ENCODE measurements around the gene AK9. TPM values are rescaled to one million over a fixed set of nuclear protein-coding genes. Genes with fewer than 3 reads are reported as not detected.
"Not testable (repeated sequence)": the region's sequence is repeated elsewhere in the genome, so short reads cannot be mapped to it uniquely, and the experiment has no call there.

AK9 gene
- total RNA-seq, 2 experiments from 2014 or later = 2.9 to 3.1 TPM

DNA sequence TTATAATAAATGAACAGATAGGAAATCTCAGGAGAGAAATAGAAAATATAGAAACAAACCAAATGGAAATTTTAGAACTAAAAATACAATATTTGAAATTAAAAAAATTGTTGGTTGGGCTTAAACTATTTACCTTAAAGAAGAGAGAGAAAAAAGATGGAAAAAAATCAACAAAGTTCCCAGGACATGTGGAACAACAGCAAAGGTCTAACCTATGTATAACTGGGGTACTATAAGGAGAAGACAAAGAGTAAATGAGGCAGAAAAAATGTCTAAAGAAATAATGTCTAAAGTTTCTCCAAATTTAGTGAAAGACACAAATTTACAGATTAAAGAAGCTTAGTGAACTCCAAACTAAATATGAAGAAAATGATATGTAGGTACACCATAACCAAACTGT, 166.9 kb downstream of the AK9 start:
- Mint-ChIP-seq H3K27ac (no peak overlapping the region), H3K4me1 (ENCODE audit: low read depth) (peaks cover 13% of the 10 kb centered on the region), H3K9me3 (ENCODE audit: insufficient read depth) (peaks cover 12% of the 10 kb centered on the region), H3K4me3 (no peak overlapping the region), H3K27me3 (ENCODE audit: low read depth) (no peaks in the 10 kb centered on the region), H3K36me3 (ENCODE audit: low read depth) (peaks cover 3% of the 10 kb centered on the region)
- no peak for ATAC-seq
- ChIA-PET POLR2A (no interaction called here), CTCF (interaction anchor here (6.5 kb wide), 1 partner anchor 515 kb away, joined by 53 read pairs; no protein-coding TSS in a partner anchor)
- DNase-seq = no peak

DNA sequence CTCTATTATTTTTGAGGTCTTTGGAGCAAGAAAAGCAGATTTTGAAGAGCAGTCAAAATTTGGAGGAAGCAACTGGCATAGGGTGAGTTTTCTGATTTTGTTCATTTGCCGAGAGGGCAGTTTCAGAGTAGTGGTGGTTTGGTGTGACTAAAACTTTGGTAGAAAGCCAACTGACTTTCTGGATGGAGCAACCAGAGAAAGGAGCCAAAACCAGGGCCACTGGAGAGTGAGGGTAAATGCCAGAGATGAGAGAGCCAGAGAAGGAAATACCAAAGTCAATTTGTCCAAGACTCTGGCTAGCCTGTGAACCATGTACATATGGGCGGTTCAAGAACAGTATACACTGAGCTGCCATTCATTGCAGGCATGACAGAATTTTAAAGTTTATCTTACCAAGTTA, 167.5 kb downstream of the AK9 start:
- CTCF ChIA-PET = interaction anchor here (6.5 kb wide), 1 partner anchor 516 kb away, joined by 53 read pairs; no protein-coding TSS in a partner anchor
- Mint-ChIP-seq H3K4me1 (ENCODE audit: low read depth) (peaks cover 13% of the 10 kb centered on the region), H3K9me3 (ENCODE audit: insufficient read depth) (peaks cover 12% of the 10 kb centered on the region)

DNA sequence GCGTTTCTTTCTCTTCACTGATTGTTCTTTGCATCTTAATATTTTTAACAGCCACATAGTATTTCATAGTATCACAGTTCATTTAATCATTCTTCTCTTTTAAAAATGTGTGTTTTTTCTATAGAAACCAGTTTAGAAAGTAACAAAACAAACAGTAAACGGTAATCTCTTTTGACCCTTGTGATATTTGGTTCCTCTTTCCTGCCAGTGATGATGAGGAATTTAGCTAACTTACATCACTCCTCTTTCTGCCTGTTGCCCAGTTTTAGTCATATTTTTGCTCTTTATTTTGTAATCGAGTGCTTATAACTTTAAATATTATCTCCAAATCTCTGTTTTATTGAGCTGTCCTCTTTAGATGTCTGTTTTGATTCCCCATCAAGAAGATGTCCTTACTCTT, 169.9 kb downstream of the AK9 start:
- H3K9me3 Mint-ChIP-seq (ENCODE audit: insufficient read depth) = peaks cover 12% of the 10 kb centered on the region
- no peaks in the 10 kb centered on the region for H3K27me3 Mint-ChIP-seq (ENCODE audit: low read depth)
- no peak overlapping the region for H3K27ac Mint-ChIP-seq
- H3K4me3 Mint-ChIP-seq = no peak overlapping the region
- CTCF ChIA-PET = interaction anchor here (1.3 to 1.6 kb wide), 2 partner anchors 41 to 138 kb away, joined by 3 read pairs; partner anchors contain the start of gene CD164
- H3K36me3 Mint-ChIP-seq (ENCODE audit: low read depth) = peaks cover 3% of the 10 kb centered on the region
- H3K4me1 Mint-ChIP-seq (ENCODE audit: low read depth) = peaks cover 22% of the 10 kb centered on the region
- ATAC-seq = no peak
- DNase-seq = no peak
- POLR2A ChIA-PET = interaction anchor here (0.6 kb wide), 1 partner anchor 25 kb away, joined by 5 read pairs; no protein-coding TSS in a partner anchor

More for the DNA sequence above, 167.5 kb downstream of the AK9 start:
- POLR2A ChIA-PET = no interaction called here
- no peak overlapping the region for H3K4me3 Mint-ChIP-seq
- no peak for ATAC-seq
- no peaks in the 10 kb centered on the region for H3K27me3 Mint-ChIP-seq (ENCODE audit: low read depth)
- DNase-seq = no peak
- no peak overlapping the region for H3K27ac Mint-ChIP-seq
- peaks cover 3% of the 10 kb centered on the region for H3K36me3 Mint-ChIP-seq (ENCODE audit: low read depth)

DNA sequence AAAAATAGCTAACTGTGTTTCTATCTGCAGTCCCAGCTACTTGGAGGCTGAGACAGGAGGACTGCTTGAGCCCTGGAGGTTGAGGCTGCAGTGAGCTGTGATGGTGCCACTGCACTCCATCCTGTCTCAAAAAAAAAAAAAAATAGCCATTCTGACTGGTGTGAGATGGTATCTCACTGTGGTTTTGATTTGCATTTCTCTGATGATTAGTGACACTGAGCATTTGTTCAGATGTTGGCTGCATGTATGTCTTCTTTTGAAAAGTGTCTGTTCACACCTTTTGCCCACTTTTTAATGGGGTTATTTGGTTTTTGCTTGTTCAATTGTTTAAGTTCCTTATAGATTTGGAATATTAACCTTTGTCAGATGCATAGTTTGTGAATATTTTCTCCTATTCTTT, 171.4 kb downstream of the AK9 start:
- not testable (repeated sequence) for DNase-seq; ATAC-seq; H3K4me3 Mint-ChIP-seq; H3K27ac Mint-ChIP-seq; H3K27me3 Mint-ChIP-seq (ENCODE audit: low read depth)
- H3K4me1 Mint-ChIP-seq (ENCODE audit: low read depth) = peaks cover 36% of the 10 kb centered on the region
- POLR2A ChIA-PET = interaction anchor here (0.6 to 1.3 kb wide), 2 partner anchors 26 to 29 kb away, joined by 3 to 4 read pairs; no protein-coding TSS in a partner anchor
- CTCF ChIA-PET = interaction anchor here (0.9 to 2.3 kb wide), 5 partner anchors 10 to 520 kb away, joined by 3 to 9 read pairs (median 3); partner anchors contain the start of gene CD164
- peaks cover 12% of the 10 kb centered on the region for H3K36me3 Mint-ChIP-seq (ENCODE audit: low read depth)
- peaks cover 12% of the 10 kb centered on the region for H3K9me3 Mint-ChIP-seq (ENCODE audit: insufficient read depth)

DNA sequence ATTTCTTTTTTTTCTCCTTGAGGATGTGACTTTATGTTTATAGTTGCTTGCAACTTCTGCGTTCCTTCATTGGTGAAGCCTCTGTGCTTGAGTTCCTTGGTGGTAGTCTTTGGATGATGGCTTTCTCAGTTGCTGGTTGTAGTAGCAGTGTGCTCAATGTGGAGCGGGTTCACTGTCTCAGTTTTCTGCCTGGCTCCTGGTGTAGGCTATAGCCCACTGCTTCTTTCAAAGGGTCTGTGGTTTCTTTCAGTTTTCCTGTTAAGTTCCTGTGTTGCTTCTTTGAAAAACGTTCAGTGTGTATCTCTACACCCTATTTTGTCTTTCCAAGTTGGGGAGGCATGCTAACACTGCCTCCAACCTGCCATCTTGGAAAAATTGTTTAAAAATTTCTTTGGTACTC, 174.1 kb downstream of the AK9 start:
- H3K27ac Mint-ChIP-seq = peak overlapping the region; percentile 78
- peaks cover 9% of the 10 kb centered on the region for H3K36me3 Mint-ChIP-seq (ENCODE audit: low read depth)
- H3K9me3 Mint-ChIP-seq (ENCODE audit: insufficient read depth) = peaks cover 7% of the 10 kb centered on the region
- peaks cover 36% of the 10 kb centered on the region for H3K4me1 Mint-ChIP-seq (ENCODE audit: low read depth)
- no peak for DNase-seq
- peak overlapping the region; percentile 45 for H3K4me3 Mint-ChIP-seq
- no peaks in the 10 kb centered on the region for H3K27me3 Mint-ChIP-seq (ENCODE audit: low read depth)
- ATAC-seq = peak; percentile 55
- POLR2A ChIA-PET = no interaction called here
- CTCF ChIA-PET = interaction anchor here (1.0 kb wide), 1 partner anchor 26 kb away, joined by 3 read pairs; no protein-coding TSS in a partner anchor

DNA sequence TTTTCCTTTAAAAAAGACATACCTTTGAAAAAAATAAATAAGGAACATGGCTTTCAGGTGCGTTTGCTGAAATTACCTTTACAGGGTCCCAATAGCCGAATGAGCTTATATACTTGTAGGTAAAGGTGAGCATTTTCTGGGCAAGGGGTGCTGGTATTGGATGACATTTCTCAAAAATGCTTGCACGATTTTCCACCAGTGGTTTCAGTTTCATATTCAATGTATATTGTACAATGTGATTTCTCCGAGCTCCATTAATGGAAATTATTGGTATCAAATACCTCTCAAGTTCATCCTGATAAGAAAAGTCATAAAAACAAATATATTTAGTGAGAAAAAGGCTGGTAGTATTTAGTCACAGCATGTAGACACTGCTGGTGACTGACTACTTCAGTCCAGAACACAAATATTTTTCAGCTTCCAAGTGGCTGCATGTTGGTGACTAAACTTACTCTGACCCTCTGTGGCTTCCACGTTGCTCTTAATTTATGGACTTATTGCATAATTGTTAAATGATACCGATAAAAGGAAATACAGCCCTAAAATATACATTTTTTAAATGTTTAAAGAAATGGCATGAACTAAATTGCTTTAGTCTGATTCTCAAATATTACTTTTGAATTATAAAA, 175.1 kb downstream of the AK9 start:
- Mint-ChIP-seq H3K4me1 (ENCODE audit: low read depth) (peaks cover 36% of the 10 kb centered on the region), H3K36me3 (ENCODE audit: low read depth) (peaks cover 9% of the 10 kb centered on the region), H3K27me3 (ENCODE audit: low read depth) (no peaks in the 10 kb centered on the region), H3K9me3 (ENCODE audit: insufficient read depth) (peaks cover 7% of the 10 kb centered on the region), H3K27ac (peak overlapping the region; percentile 78), H3K4me3 (peak overlapping the region; percentile 45)
- DNase-seq = peak; percentile 39
- CTCF ChIA-PET = interaction anchor here (1.0 to 2.1 kb wide), 7 partner anchors 10 to 524 kb away, joined by 3 to 20 read pairs (median 5); partner anchors contain the start of genes MICAL1, PPIL6 and SMPD2
- POLR2A ChIA-PET = interaction anchor here (0.6 to 2.1 kb wide), 4 partner anchors 25 to 1167 kb away, joined by 3 to 16 read pairs (median 5); partner anchors contain the start of genes CD164 and ZBTB24
- peak; percentile 70 for ATAC-seq

DNA sequence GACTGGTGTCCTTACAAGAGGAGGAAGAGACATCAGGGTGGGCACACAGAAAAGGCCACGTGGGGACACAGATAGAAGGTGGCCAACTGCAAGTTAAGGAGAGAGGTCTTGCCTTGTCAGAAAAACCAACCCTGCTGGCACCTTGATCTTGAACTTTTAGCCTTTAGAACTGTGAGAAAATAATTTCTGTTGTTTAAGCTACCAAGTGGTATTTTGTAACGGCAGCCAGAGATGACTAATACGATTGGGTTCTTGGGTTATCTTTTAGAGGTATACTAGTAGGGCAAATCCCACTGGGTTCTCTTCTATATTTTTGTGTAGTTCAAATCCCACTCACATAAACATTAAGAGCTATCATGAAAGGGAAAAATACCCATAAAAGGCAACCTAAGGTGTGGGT, 176.1 kb downstream of the AK9 start:
- peak overlapping the region; percentile 78 for H3K27ac Mint-ChIP-seq
- ATAC-seq (no peak), DNase-seq (no peak)
- peaks cover 36% of the 10 kb centered on the region for H3K4me1 Mint-ChIP-seq (ENCODE audit: low read depth)
- no peaks in the 10 kb centered on the region for H3K27me3 Mint-ChIP-seq (ENCODE audit: low read depth)
- peak overlapping the region; percentile 45 for H3K4me3 Mint-ChIP-seq
- peaks cover 5% of the 10 kb centered on the region for H3K9me3 Mint-ChIP-seq (ENCODE audit: insufficient read depth)
- POLR2A ChIA-PET = interaction anchor here (0.6 to 2.1 kb wide), 3 partner anchors 24 to 1168 kb away, joined by 3 to 16 read pairs (median 5); partner anchors contain the start of gene CD164
- H3K36me3 Mint-ChIP-seq (ENCODE audit: low read depth) = peaks cover 11% of the 10 kb centered on the region
- CTCF ChIA-PET = interaction anchor here (1.2 to 2.1 kb wide), 6 partner anchors 11 to 525 kb away, joined by 3 to 20 read pairs (median 7); partner anchors contain the start of genes MICAL1, PPIL6 and SMPD2

DNA sequence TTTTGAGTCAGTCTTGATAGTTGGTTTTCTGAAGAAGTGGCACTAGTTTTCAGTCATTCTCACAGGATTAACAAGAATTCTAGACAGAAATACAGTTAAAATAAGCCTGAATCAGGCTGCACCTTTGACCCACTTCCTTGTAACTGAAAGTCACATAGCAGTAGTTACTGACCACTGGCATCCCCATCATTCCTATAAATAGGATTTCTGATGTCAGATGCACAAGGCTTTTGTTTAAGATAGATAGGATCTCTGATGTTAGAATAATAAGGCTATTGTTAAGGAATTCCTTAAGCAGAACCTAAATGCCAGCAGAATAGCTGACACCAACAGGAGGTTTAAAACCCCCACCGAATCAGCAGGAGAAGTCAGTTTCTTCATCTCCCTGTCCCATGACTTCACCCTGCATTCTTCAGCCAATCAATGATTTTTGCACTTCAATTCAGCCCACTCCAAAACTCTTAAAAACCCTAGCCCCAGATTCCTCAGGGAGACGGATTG, 177.4 kb downstream of the AK9 start:
- CTCF ChIA-PET = no interaction called here
- ATAC-seq = no peak
- Mint-ChIP-seq H3K27ac (no peak overlapping the region), H3K9me3 (ENCODE audit: insufficient read depth) (no peaks in the 10 kb centered on the region), H3K4me3 (no peak overlapping the region), H3K4me1 (ENCODE audit: low read depth) (peaks cover 29% of the 10 kb centered on the region), H3K27me3 (ENCODE audit: low read depth) (no peaks in the 10 kb centered on the region), H3K36me3 (ENCODE audit: low read depth) (peaks cover 11% of the 10 kb centered on the region)
- DNase-seq = no peak
- POLR2A ChIA-PET = no interaction called here

DNA sequence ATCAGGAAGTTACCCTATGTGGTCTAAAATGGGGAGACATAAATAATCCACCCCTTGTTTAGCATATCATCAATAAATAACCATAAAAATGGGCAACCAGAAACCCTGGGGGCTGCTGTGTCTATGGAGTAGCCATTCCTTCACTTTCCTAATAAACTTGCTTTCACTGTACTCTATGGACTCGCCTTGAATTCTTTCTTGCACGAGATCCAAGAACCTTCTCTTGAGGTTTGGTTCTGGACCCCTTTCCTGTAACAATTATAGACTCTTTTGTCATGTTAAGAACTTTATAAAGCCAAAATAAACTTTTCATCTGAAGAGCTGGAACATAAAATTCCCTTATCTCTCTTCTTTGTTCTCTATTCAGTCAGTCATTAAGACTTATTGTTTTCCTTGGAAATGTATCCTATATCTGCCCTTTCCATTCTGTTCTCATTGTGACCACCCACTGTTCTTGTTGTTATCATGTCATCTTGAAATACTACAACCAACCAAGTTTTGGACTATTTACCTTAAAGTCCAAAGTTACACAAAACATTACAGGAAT, 178.7 kb downstream of the AK9 start:
- POLR2A ChIA-PET = no interaction called here
- CTCF ChIA-PET = no interaction called here
- ATAC-seq = no peak
- Mint-ChIP-seq H3K4me1 (ENCODE audit: low read depth) (peaks cover 26% of the 10 kb centered on the region), H3K36me3 (ENCODE audit: low read depth) (peaks cover 11% of the 10 kb centered on the region), H3K27ac (no peak overlapping the region), H3K4me3 (no peak overlapping the region), H3K9me3 (ENCODE audit: insufficient read depth) (no peaks in the 10 kb centered on the region), H3K27me3 (ENCODE audit: low read depth) (no peaks in the 10 kb centered on the region)
- DNase-seq = no peak

DNA sequence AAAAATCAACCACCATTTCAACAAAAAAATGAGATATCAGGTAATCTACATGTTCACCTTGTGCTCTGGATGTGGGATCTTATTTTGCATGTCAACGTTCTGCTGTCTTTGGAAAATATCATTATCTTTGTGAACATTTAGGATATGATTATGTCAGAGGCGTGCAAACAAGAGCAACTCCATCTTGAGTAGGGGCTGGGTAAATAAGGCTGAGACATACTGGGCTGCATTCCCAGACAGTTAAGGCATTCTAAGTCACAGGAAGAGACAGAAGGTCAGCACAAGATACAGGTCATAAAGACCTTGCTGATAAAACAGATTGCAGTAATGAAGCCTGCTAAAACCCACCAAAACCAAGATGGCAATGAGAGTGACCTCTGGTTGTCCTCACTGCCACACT, 179.2 kb downstream of the AK9 start:
- POLR2A ChIA-PET = no interaction called here
- CTCF ChIA-PET = interaction anchor here (1.4 kb wide), 1 partner anchor 20 kb away, joined by 4 read pairs; no protein-coding TSS in a partner anchor
- no peak overlapping the region for H3K27ac Mint-ChIP-seq
- DNase-seq = no peak
- H3K36me3 Mint-ChIP-seq (ENCODE audit: low read depth) = peaks cover 11% of the 10 kb centered on the region
- no peak overlapping the region for H3K4me3 Mint-ChIP-seq
- H3K9me3 Mint-ChIP-seq (ENCODE audit: insufficient read depth) = no peaks in the 10 kb centered on the region
- ATAC-seq = no peak
- H3K27me3 Mint-ChIP-seq (ENCODE audit: low read depth) = peaks cover 1% of the 10 kb centered on the region
- H3K4me1 Mint-ChIP-seq (ENCODE audit: low read depth) = peaks cover 21% of the 10 kb centered on the region

DNA sequence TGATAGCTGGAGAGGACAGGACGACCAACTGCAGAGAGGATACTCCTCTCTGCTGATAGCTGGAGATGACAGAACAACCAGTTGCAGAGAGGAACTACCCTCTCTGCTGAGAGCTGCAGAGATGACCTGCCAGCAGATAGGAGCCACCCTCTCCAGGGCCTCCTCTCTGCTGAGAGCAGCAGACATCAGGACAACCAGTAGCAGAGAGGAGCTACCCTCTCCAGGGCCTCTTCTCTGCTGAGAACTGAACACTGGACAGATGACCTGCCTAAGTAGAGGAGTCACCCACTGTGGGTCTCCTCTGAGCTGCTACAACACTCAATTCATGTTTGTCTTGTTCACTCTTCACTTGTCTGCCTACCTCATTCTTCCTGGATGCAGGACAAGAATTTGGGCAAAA, 180.6 kb downstream of the AK9 start:
- no peak for DNase-seq
- Mint-ChIP-seq H3K36me3 (ENCODE audit: low read depth) (peaks cover 9% of the 10 kb centered on the region), H3K27ac (no peak overlapping the region), H3K4me1 (ENCODE audit: low read depth) (peaks cover 8% of the 10 kb centered on the region), H3K27me3 (ENCODE audit: low read depth) (peaks cover 7% of the 10 kb centered on the region), H3K4me3 (no peak overlapping the region), H3K9me3 (ENCODE audit: insufficient read depth) (no peaks in the 10 kb centered on the region)
- CTCF ChIA-PET = interaction anchor here (1.2 to 3.1 kb wide), 4 partner anchors 15 to 529 kb away, joined by 3 to 11 read pairs (median 4); no protein-coding TSS in a partner anchor
- no peak for ATAC-seq
- POLR2A ChIA-PET = no interaction called here

Data from activated CD8-positive, alpha-beta T cell treated with anti-CD3 and anti-CD28 coated beads, Interleukin-2, amount 10 ng/mL, durations not matched to agents 7 days and 5 days (primary cell).